Activated CD8-positive, alpha-beta memory T cell treated with anti-CD3 and anti-CD28 coated beads for 36 hours (primary cell): ENCODE measurements around the gene FTO. TPM values are rescaled to one million over a fixed set of nuclear protein-coding genes. Genes with fewer than 3 reads are reported as not detected.

Experiments used
- CTCF ChIA-PET: fragments of 350-600 bp; sonication (Branson Sonifier 250); formaldehyde crosslinking; loops from one replicate; lab custom pipeline; 2021; ENCODE audit warnings: antibody characterized with exemption; lab: Charles Lee
- POLR2A ChIA-PET: fragments of 350-600 bp; sonication (Branson Sonifier 250); formaldehyde crosslinking; loops from one replicate; lab custom pipeline; 2021; ENCODE audit warnings: antibody characterized with exemption; lab: Charles Lee
- total RNA-seq, 2 experiments: library from RNA; stranded (reverse); gene quantifications; one replicate each; pipeline ENCODE4 v1.2.3, GENCODE V29; 2021

FTO gene
- total RNA-seq, 2 experiments from 2014 or later = 49.5 to 52.8 TPM

DNA sequence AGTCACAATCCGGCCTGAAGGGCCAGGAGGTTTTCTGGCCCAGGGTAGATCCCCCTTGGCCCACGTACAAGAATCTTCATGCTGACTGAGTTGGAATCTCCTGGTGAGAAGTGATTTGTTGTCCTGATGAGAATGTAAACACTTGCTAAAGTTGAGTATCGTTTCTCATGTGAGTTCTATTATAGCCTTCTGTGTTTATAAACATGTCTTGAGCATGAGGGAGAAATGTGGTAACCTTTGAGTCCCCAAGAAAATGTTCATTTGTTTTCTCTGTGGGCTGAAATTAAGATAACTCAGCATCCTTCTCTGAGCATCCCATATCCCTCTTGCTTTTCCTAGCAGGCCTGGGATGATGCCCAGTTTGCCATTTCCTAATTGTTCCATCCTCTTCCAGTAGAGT lies 204.8 kb downstream of the FTO start:
- ChIA-PET CTCF (no interaction called here), POLR2A (no interaction called here)

DNA sequence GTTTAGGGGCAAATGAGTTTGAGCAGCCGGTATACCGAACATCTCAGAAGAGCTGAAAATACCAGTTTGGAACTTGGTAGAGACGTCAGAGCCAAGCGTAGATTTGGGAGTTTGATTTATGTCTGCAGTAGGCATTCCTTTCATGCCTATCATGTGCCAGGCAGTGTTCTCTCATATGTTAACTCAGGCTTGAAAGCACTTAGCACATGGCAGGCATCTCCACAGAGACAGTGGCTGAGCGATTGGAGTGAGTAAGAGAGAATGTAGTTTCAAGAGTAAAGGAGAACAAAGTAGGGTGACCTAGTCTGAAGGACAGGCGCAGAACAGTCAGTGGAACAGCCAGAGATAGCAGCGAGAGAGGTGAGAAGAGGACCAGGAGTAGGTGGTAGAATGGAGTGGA lies 207.0 kb downstream of the FTO start:
- ChIA-PET CTCF (no interaction called here), POLR2A (no interaction called here)

DNA sequence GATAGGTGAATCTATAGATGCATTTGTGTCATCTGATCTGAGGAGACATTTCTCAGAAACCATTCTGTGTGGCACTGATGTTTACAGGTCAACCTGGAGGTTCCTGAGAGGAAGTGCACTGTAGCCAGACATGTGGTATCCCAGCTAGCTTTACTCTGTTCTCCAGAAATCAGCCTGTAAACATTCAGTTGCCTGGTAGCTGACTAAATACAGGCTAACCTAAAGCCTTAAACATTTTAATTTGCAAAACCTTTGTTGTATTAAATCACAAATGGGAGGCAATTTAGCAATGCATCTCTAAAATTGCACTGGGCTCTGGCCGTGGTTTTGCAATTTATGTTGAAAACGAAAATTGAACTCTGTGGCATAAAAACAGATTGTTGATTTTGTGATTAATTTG lies 207.6 kb downstream of the FTO start:
- ChIA-PET CTCF (no interaction called here), POLR2A (no interaction called here)

DNA sequence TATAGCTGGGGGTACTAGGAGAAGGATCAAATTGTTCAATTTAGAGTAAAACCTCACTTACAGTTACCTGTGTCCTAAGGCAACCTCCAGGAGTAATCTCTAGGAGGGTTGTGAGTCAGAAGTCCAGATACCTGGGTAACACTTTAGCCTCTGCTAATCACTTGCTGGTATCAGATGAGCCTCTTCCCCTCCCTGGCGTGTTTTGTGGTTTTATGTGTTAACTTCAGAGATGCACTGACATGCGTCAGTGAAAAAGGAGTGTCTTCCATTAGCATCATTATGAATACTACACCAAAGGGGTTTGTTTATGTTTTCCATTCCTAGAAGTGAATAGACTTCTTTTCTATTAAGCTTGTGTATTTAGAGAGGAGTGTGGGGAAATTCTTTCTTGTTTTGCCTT lies 208.2 kb downstream of the FTO start:
- ChIA-PET CTCF (no interaction called here), POLR2A (no interaction called here)

DNA sequence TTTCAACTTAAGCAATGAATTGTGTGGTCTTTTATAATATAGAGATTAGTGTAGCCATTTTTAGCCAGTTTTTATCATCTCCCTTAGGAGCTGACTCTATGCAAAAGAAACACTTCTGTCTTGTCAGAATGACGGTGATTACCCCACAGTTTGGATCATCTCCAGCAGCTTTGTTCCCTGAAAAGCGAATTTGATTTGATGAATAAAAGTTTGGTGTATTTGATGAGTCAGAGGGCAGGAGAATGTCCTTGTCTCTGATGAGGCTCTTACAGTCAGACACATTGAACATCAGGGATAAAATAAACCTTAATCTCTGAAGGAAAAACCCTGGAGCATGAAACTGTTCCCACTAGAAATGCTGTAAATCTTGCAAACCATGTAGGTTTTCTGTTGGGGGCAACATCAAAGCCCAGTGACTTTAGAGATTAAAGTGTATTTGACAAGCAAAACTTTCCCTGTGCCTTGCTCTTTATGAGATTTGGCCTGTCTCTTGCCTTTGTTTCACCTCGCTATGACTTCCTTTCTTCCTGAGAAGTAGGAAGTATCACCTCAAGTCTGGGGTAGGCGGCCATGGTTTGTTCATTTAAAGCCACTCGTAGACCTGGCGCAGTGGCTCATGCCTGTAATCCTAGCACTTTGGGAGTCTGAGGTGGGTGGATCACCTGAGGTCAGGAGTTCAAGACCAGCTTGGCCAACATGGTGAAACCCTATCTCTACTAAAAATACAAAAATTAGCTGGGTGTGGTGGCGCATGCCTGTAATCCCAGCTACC lies 209.3 kb downstream of the FTO start:
- ChIA-PET POLR2A (no interaction called here), CTCF (interaction anchor here (0.7 kb wide), 1 partner anchor 744 kb away, joined by 3 read pairs; no protein-coding TSS in a partner anchor)

DNA sequence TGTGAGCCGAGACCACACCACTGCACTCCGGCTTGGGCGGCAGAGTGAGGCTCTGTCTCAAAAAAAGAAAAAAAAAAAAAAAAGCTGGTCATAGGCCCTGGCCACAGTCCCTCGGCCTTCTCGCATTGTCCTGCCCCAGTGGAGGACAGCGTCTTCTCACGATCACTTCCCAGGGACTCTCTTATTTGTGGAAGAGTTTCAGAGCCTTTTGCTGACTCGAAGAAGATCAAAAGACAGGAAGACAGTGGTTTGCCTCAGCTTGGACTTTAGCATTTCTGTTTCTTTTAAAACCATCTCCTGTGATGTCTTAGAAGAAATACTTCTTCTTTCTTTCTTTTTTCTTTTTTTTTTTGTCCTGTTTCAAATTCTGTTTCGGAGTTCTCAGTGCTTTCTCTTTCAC lies 210.0 kb downstream of the FTO start:
- POLR2A ChIA-PET = no interaction called here

DNA sequence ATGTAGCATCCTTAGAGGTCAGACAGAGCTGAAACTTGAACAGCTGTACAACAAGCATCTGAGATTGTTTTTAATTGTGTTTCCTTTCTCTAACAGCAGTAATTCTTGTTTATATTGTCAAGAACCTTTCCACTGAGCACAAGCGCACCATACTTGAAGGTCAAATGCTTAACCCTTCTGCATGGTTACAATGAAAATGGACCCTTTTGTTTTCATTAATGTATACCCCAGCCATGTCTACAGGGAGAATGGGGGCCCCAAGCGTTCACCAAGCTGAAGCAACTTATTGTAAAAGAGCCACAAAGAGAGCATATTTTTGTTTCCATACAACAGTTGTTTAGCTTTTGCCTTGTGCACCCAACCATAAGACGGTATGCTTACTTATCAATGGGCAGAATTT lies 210.8 kb downstream of the FTO start:
- ChIA-PET CTCF (no interaction called here), POLR2A (no interaction called here)

More for the DNA sequence above, 210.0 kb downstream of the FTO start:
- CTCF ChIA-PET = interaction anchor here (0.7 kb wide), 1 partner anchor 745 kb away, joined by 3 read pairs; no protein-coding TSS in a partner anchor

DNA sequence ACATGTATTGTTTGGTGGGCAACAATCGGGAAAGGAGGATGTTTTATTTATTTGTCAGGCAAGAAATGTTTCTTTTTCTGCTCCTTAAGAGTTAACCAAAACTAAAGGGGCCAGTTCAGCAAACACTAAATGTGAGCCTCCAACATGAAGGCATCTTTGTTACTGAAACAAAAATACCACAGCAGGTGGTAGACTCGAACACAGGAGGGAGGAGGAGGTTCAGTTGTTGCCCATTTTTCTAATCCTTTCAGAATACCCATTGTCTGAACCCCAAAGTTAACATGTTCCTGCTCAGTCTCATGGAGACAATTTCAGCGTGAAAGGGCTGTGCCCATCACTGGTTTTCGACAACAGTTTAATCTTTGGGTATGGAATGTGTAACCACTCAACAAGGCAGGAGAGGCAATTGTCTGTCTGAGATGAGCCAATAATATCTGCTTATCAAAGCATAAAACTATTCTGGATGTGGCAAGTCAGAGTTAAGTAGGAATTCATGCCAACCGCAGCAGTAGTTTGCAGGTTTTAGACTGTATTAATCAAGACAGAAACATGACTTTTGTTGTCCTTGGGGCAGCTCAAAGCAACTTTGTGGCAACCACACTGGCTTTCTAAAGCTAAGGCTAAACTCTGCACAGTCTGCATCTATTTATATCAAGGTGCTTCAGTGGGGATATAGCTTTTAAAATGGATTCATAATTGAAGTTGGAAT lies 211.7 kb downstream of the FTO start:
- ChIA-PET CTCF (no interaction called here), POLR2A (no interaction called here)

DNA sequence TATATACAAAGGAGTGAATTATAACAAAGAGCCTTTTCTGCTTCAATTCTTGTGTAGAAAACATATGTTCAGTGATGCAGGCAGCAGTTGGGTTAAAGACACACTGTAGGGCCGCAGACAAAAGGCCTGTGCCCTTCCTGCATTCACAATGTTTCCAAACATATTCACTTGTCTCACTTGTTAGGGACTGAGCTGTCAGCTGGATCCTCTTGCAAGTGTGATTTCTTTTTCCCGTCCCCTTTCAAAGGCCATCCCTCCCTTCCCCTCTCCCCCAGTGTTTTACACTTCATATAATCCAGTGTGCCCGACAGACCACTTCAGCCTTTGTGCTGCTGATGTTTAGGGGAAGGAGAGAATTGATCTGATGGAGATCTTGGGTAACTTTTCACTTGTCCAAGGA lies 217.0 kb downstream of the FTO start:
- CTCF ChIA-PET = no interaction called here
- POLR2A ChIA-PET = no interaction called here

DNA sequence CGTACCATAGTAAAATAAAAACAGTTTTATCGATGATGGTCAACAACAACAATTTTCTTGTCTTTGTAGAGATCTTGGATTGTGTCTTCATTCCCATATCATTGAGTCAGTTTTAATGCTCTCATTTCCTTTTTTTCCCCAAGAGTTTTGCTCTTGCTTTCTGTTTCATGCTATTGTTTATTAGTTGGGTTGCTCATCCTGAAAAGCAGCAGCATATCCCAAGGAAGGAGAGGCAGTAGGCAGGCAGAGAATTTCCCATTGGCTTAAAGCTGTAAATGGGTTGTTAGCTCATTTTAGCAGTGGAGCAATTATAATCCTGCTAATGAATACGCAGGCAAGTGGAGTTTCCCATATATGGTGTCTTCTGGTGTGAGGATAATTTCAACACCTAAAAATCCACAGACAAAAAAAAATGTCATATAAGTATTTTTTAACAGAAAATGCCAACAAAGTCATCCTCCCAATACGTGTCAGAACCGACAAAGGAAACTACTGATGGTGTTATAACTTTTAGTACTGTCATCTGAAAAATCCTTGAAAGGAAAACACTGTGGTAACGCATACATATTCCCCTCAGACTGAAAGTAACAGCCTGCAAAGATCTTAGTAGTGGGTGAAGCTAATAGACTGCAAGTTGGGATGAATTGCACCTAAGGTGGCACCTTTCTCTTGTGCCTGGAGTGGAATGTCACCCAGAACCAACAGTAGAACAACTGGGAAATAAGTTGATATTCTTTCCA lies 218.3 kb downstream of the FTO start:
- ChIA-PET POLR2A (no interaction called here), CTCF (no interaction called here)

DNA sequence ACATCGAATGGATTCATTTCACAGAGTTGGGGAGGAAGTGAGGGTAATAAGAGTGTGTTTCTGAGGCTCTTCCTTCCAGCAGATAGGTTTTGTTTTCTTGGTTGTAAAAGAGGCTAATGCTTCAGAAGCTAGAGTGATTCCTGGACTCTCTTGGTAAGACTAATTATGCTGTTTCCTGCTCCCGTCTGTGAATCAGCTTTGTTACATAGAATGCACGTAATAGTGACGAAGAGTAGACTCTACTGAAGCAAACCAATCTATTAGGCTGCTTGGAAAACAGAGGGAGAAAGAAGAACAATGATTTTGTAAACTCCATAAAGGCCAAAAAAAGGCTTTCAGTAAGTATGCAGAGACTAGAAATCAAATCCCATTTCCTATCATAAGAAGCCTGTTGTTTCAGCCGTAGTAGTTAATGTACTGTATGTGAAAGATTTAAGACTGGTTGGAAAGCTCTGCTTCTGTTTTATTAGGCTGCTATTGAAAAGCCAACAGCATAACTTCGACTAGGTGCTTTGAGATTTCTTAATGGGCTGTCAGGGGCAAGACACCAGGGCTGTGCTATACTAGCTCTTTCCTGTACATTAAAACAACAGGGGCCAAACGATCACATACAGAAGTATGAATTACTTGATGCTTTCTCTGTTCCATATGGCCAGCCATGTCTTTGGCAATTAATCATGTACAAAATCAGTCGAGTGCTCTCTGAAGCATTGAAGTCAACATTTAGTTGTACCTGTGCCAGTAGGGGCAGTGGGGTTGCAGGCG lies 219.0 kb downstream of the FTO start:
- CTCF ChIA-PET = no interaction called here
- POLR2A ChIA-PET = no interaction called here

DNA sequence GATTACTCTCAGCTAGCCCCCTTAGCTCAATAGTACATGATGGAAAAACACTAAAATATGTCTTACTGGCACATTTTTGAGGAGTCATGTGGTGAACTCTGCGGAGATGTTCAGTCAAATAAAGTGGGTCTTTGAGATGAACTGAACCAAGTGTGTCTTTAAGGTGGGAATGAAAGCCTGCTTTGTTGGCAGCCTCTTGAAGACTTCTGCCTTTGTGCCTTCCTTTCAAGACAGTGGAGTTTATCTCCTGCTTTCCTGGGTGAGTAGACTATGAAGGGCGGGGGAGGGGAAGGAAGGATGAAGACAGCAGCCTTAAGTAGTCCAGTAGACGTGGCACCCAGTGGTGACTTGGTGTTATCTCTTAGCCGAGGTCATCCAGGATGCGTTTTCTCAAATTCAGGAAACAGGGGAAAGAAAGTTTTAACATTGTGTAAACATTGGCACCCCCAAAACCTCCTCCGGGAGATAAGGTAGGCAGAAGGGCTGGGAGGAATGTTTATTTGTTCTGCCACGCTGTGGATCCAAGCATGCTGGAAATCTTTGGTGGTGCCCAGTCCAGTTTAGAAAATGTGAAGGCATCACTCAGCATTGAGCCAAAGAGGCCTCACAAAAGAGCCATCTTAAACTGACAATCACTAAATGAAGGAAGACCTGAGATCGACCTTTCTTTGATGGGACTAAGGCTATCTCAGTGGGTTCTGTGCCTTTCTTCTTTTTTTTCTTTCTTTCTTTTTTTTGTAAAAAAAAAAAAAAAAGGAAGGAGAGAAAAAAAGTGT lies 220.6 kb downstream of the FTO start:
- POLR2A ChIA-PET = no interaction called here
- CTCF ChIA-PET = no interaction called here

DNA sequence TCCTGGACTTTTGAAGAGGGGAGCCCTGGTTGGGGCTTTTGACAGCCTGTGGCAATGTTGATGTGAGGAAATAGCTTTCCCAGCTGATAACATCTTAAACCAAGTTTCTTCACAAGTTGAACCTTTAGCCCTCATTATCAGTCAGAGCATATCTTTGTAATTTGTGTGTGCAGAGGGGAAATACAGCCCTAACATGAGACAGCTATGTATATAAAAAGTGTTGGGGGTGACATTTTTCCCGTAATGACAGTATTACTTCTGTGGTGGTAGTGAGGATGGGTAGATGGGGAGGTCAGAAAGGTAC lies 221.1 kb downstream of the FTO start:
- ChIA-PET POLR2A (no interaction called here), CTCF (no interaction called here)

DNA sequence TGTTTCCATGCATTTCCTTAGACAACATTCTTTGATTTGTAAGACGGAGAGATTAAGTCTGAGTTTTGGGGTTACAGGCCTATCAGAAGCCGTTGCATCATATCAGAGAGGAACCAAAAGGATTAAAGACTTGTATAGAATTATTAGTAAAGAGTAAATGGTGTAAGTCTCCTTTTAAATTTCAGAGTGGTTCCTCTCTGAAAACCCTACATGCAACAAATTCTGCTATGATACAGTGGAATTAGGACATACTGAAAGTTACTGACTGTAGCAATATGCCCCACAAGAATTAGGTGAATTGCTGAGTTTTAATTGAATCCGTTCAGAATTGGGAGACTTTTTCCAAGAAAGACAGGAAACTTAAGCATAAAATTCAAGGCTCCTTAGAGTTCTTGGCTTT lies 221.6 kb downstream of the FTO start:
- ChIA-PET POLR2A (no interaction called here), CTCF (no interaction called here)

DNA sequence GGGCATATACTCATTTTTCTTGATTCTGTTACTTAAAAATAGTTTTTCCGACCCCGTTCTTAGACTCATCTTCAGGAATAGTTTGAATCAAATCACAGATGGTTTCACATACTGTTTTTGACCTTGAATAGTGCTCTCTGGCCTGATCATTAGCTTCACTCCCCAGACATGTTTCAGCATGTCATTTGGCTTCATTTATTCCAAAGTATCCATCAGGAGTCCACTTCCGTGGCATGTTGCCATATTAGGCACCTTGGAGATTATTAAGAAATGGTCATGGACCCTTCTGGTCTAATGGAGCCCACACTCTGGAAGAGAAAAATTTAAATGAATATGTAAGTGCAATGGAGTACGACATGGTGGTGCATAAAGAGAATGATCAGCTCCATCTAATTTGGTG lies 222.3 kb downstream of the FTO start:
- POLR2A ChIA-PET = no interaction called here

DNA sequence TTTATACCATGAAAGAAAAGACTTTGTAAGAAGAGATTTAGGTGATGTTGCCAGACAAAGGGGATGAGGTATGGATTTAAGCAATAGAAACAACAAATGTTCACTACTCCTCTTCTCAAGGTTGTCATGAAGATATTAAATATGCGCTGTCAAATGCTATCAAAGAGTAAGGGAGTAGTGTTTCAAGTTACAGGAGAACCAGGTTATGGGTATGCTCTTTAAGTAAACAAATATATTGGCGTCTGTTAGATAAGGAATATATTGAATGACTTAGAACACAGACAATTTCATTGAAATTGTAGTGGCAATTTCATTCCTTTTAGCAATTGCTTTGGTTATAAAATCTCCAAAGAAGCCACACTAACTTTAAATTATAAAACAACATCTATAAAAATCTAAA lies 229.0 kb downstream of the FTO start:
- ChIA-PET POLR2A (no interaction called here), CTCF (no interaction called here)

More for the DNA sequence above, 222.3 kb downstream of the FTO start:
- CTCF ChIA-PET = no interaction called here

DNA sequence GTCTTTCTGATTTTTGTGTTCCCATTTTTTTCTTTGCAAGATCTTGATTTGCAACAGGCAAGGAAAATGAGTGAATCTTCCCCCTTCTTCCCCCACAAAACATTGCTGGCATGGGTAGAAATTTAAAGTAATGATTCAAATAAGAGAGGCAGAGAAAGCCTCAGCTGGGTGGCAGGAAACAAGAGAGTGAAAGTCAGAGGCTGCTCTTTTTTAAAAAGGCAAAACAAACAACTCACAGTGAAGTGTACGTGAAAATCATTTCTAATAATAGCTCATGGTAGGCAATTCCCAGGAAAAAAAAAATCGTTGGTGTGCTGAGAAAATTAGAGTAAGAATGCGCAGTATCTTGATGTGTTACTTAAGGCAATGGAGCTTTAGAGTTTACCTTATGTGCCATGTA lies 229.5 kb downstream of the FTO start:
- CTCF ChIA-PET = no interaction called here
- POLR2A ChIA-PET = no interaction called here

DNA sequence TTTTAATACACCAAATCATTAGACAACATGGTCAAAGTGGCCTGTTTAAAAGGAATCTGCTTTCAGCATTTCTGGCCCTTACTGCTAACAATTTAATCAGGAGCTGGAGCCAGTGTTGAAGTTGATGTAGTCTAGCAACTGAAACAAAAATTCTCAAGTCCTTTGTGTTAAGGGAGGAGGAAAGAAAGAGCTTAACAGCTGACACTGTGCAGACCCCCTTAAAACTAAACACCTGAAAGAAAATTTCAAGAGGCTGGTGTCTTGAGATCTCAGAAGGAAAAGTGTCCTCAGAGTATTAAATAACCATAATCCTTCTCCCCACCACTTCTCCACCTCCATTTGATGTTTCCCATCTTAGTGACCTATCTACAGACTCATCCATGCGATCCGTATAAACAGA lies 232.1 kb downstream of the FTO start:
- CTCF ChIA-PET = no interaction called here
- POLR2A ChIA-PET = no interaction called here

DNA sequence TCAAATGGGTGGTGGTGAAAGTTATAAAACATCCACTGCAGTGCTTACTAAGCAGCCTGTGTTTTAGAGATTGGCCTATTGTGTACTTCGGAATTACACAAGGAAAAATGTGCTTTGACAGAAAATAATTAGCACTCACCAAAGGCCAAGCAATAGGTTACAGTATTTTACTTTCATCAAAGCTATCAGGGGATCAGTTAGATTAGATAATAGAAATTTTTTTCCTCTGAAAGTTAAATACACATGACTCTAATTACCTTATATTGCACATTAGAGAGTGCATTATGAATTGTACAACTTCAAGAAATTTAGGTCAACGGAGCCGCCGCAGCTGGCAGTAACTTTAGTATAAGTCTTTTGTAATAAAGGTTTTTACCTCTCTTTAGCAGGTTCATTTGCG lies 232.6 kb downstream of the FTO start:
- ChIA-PET CTCF (no interaction called here), POLR2A (no interaction called here)
